Ovary (tissue), 9 donors: Measurements from ENCODE around the gene ATXN7. TPM values are rescaled to one million over a fixed set of nuclear protein-coding genes. Genes with fewer than 3 reads are reported as not detected.

Source experiments
- DNase-seq, 5 donors: peaks; one replicate each; pipeline ENCODE4 v3.0.0-alpha.2; 2019 to 2020
- H3K27ac ChIP-seq, 2 donors: fragments of 200-600 bp; one replicate each; pipeline versions ENCODE4 v1.5.1 to v1.8.0; 2019 to 2022
- H3K27me3 ChIP-seq: fragments of 200-600 bp; one replicate; pipeline ENCODE4 v1.8.0; 2022
- H3K36me3 ChIP-seq: fragments of 200-600 bp; sonication (generic); one replicate; pipeline ENCODE4 v1.5.1; 2019
- H3K4me1 ChIP-seq: one replicate; pipeline ENCODE4 v1.8.1; 2013; ENCODE audit warnings: mild to moderate bottlenecking, moderate library complexity; ENCODE audit not compliant: insufficient read depth
- H3K4me3 ChIP-seq: fragments of 200-600 bp; sonication (generic); one replicate; pipeline ENCODE4 v1.5.1; 2017
- H3K9me3 ChIP-seq, 2 donors: fragments of 200-600 bp in 1 of 2; sonication (generic) in 1 of 2; one replicate each; pipeline versions ENCODE4 v1.5.1 to v1.8.1; 2013 to 2019; ENCODE audit warnings: mild to moderate bottlenecking in 1 of 2, moderate library complexity in 1 of 2
- CTCF ChIP-seq, 3 donors: fragments of 450-650 bp in 2 of 3; fragments of 200-600 bp in 1 of 3; IDR thresholded peaks; one replicate each; pipeline versions ENCODE4 v1.5.1 to v1.8.0; 2016 to 2022; ENCODE audit warnings: antibody characterized with exemption in 3 of 3, mild to moderate bottlenecking in 1 of 3
- EP300 ChIP-seq: sonication (generic); formaldehyde crosslinking; IDR thresholded peaks from one replicate; pipeline ENCODE4 v1.6.1; 2017; ENCODE audit warnings: antibody characterized with exemption
- POLR2A ChIP-seq: fragments of 450-650 bp; IDR thresholded peaks from one replicate; pipeline ENCODE4 v1.6.1; 2017; ENCODE audit warnings: antibody characterized with exemption, mild to moderate bottlenecking, moderate library complexity
- WGBS, 3 donors: extraction: QIAGEN DNeasy Blood & Tissue Kit in 1 of 3; methylation state at CpG; one replicate each; pipeline versions ENCODE4 v1.1.5 to v1.1.7; 2013 to 2017; 5-methylcytosine and 5-hydroxymethylcytosine counted together
- intact Hi-C, 4 donors: fragments of 100-400 bp; cut with DNase I; formaldehyde crosslinking; loops; one replicate each; pipeline versions ENCODE4 v1.11.0 to v1.15.1; 2022 to 2023
- polyA plus RNA-seq, 2 donors: library from polyadenylated mRNA; stranded (reverse); fragments of 200-250 nt in 1 of 2; fragments of 350-450 nt in 1 of 2; fragmentation: Illumina TruSeq in 1 of 2; extraction: RNeasy Lipid Tissue Mini Kit (QIAGEN cat#74804) in 1 of 2; gene quantifications; one replicate each; pipeline ENCODE4 v1.2.3, GENCODE V29; 2013 to 2014
- small RNA-seq: library from RNA; depleted of rRNA; stranded (forward); fragments of <200 nt; gene quantifications from one replicate; pipeline ENCODE3, GENCODE V24; 2016
- total RNA-seq, 7 donors: library from RNA; depleted of rRNA in 2 of 7; stranded (reverse); fragments of >200 nt in 2 of 7; fragmentation: NEBNext Ultra II Directional in 3 of 7; extraction: Animal tissue kit (Norgen Biotek cat#: 25700) in 3 of 7; gene quantifications; one replicate each; pipeline versions ENCODE4 v1.1.0 to v1.2.4, GENCODE V29; 2016 to 2023
- donor health status: DM: no; HTN: no; CAD: no; lungs with moderate emphysema.
- donor health status: DM: no; HTN: no; CAD: no.
- donor health status: Bipolar disorder and iron deficiency.
- donor health status: DM: yes; HTN: yes; CAD: no.
- donor health status: DM: no; HTN: no; CAD: no.
- donor health status: DM: yes; HTN: yes; CAD: no.

ATXN7 gene
- total and polyA plus RNA-seq, 9 donors: 4.3 to 47.0 (median 27.7) TPM

- intact Hi-C loops: no loop called here
- Histone ChIP-seq H3K27ac (no peak overlapping the region), H3K4me3 (no peak overlapping the region), H3K27me3 (no peaks in the 10 kb centered on the region), H3K36me3 (no peaks in the 10 kb centered on the region), H3K4me1 (no peaks in the 10 kb centered on the region), H3K9me3 (no peaks in the 10 kb centered on the region)
- 88 to 94% (median 93%) methylated on average over 7 of the region's 7 CpGs for WGBS, 3 donors
- no peak for DNase-seq
- TF ChIP-seq POLR2A: no peak
- no peak for TF ChIP-seq CTCF (IDR thresholded peaks at IDR 0.05)
- no peak for TF ChIP-seq EP300
Measured at GRCh38 chr3:64047787-64048186, 184.1 kb downstream of the ATXN7 start.

GRCh38 chr3:64048631-64049061 lies 185.0 kb downstream of the ATXN7 start:
- 64 to 72% (median 65%) methylated on average over 3 of the region's 3 CpGs for WGBS, 3 donors
- Histone ChIP-seq H3K36me3 (no peaks in the 10 kb centered on the region), H3K4me3 (no peak overlapping the region), H3K27me3 (no peaks in the 10 kb centered on the region), H3K9me3 (no peaks in the 10 kb centered on the region), H3K27ac (no peak overlapping the region), H3K4me1 (no peaks in the 10 kb centered on the region)
- no peak for DNase-seq
- intact Hi-C loops: no loop called here
- TF ChIP-seq CTCF (IDR thresholded peaks at IDR 0.05) (no peak), POLR2A (no peak), EP300 (no peak)

- Histone ChIP-seq H3K27ac (no peak overlapping the region), H3K4me3 (no peak overlapping the region), H3K9me3 (no peaks in the 10 kb centered on the region), H3K27me3 (no peaks in the 10 kb centered on the region), H3K4me1 (no peaks in the 10 kb centered on the region), H3K36me3 (no peaks in the 10 kb centered on the region)
- 82 to 91% (median 87%) methylated on average over 3 of the region's 3 CpGs for WGBS, 3 donors
- intact Hi-C loops: no loop called here
- no peak for TF ChIP-seq EP300
- TF ChIP-seq CTCF (IDR thresholded peaks at IDR 0.05): no peak
- no peak for TF ChIP-seq POLR2A
- DNase-seq: no peak
Measured at GRCh38 chr3:64049136-64049535, 185.5 kb downstream of the ATXN7 start.

- no peak for DNase-seq
- H3K9me3 ChIP-seq: no peaks in the 10 kb centered on the region
- TF ChIP-seq CTCF (IDR thresholded peaks at IDR 0.05) (no peak), POLR2A (no peak), EP300 (no peak)
- H3K27ac ChIP-seq: no peak overlapping the region
- no peaks in the 10 kb centered on the region for H3K36me3 ChIP-seq
- H3K27me3 ChIP-seq: no peaks in the 10 kb centered on the region
- intact Hi-C loops: no loop called here
- no peak overlapping the region for H3K4me3 ChIP-seq
- H3K4me1 ChIP-seq: peaks cover 2% of the 10 kb centered on the region
- 68 to 79% (median 74%) methylated on average over 4 of the region's 4 CpGs for WGBS, 3 donors
Measured at GRCh38 chr3:64049832-64050231, 186.2 kb downstream of the ATXN7 start.

Small RNA genes within 50 kb of the gene (small RNA-seq; reads per million reads assigned to genes)
- not detected for gene SCAANT1

Other genes starting within 250 kb of the ATXN7 start
- gene SNTN, start 211.2 kb upstream of the ATXN7 start, total RNA-seq: 10 to 100 TPM in 1 of 7 donors, 1 to 10 TPM in 3, under 1 TPM in 1, not detected in 2; 0.24 to 26.0 (median 1.8) TPM
- gene SNTN, start 211.2 kb upstream of the ATXN7 start, polyA plus RNA-seq: under 1 TPM in 1 of 2 donors, not detected in 1; 0.17 TPM
- not detected for gene C3orf49, start 44.6 kb upstream of the ATXN7 start, total RNA-seq
- not detected for gene C3orf49, start 44.6 kb upstream of the ATXN7 start, polyA plus RNA-seq
- gene THOC7, start 62 bp upstream of the ATXN7 start, total RNA-seq: 10 to 100 TPM; 38.2 to 50.6 (median 46.7) TPM
- gene THOC7, start 62 bp upstream of the ATXN7 start, polyA plus RNA-seq: 10 to 100 TPM; 55.6 to 80.3 TPM
- gene SCAANT1, start 48.5 kb downstream of the ATXN7 start, total RNA-seq: not detected
- gene SCAANT1, start 48.5 kb downstream of the ATXN7 start, polyA plus RNA-seq: not detected
- 10 to 100 TPM; 30.8 to 60.7 (median 55.7) TPM for gene PSMD6, start 159.6 kb downstream of the ATXN7 start, total RNA-seq
- 10 to 100 TPM; 51.0 to 68.6 TPM for gene PSMD6, start 159.6 kb downstream of the ATXN7 start, polyA plus RNA-seq